GM18526 (cell line): ENCODE results near the gene CCDC86.

Experiments
- POLR2A ChIP-seq: IDR thresholded peaks from 3 replicates; pipeline ENCODE4 v1.6.1; 2011; ENCODE audit not compliant: insufficient read length; ENCODE audit errors: extremely low read depth

The CCDC86 gene

GRCh38 chr11:60841797-60842667, at the start of gene CCDC86:
Gene CCDC86 (plus strand): TSS chr11:60842113. CDS start chr11:60842125, 12 bp downstream.
- peak; percentile 35 for TF ChIP-seq POLR2A

- no peak for TF ChIP-seq POLR2A
Observed at GRCh38 chr11:60792521-60792920, 49.4 kb upstream of the CCDC86 start.

DNA sequence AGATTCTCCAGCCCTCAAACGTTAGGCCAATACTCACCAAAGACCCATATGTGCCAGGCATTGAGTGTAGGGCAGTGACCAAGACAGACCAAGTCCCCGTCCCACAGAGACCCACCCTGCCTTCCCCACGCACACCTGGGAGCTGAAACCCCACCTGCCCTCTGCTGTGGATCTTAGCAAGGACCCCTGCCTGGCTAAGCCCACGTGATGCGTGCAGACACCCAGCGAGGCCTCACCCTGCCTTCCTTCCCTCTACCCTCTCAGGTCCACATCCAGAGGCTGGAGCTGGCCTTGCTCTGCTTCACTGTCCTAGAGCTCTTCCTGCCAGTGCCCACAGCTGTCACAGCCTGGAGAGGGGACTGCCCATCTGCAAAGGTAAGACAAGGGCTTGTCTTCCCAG, 46.6 kb upstream of the CCDC86 start:
- TF ChIP-seq POLR2A: no peak

DNA sequence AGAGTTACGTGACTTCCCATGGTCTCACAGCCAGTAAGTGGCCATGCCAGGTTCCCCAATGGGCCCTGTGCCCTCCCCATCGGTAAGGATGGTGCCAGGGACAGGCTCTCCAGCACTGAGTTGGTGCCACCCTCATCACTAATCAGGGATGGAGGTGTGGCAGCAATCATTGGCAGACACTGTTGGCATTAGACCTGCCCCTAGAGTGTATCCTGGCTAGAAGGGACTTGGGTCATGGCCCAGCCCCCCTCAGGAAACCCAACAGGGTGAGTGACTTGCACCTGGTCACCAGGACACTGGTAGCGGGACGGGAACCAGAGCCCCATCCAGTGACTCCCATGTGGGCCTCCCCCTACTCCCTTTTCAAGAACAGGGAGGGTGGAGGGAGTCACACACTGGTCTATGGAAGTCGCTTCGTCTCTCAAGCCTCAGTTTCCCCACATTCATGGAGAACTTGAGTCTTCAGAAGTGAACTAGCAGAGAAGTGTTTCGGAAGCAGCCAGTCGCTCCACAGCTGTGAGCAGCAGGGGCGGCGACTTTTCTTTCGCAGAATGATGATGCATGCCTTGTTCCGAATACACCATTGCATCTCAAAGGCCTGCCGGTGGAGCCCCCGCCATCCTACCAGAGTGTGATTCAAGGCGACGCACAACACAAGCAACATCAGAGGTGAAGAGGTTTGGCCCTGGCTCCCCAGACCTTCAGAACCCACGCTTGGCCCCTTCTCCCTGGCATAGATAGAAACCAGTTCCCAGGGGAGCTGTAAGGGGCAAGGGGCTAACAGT, 43.9 kb upstream of the CCDC86 start:
- TF ChIP-seq POLR2A: no peak

DNA sequence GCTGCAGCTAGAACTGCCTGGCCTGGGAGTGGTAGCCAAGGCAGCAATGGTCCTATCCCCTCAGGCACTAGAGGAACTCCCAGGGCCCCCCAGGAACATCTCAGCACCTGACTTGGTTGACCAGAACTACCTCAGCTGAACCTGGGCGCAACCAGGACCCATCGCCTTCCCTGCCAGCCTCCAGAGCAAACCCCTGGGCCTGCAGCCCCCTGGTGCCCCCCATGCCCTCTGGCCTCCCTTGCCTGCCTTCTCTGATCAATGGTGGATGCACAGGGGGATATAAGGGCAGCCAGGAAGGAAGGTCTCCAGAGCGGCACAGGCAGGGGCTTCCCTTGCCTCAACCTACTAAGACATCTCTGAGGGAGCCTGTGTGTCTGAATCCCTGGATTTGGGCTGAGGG, 43.3 kb upstream of the CCDC86 start:
- TF ChIP-seq POLR2A: no peak

DNA sequence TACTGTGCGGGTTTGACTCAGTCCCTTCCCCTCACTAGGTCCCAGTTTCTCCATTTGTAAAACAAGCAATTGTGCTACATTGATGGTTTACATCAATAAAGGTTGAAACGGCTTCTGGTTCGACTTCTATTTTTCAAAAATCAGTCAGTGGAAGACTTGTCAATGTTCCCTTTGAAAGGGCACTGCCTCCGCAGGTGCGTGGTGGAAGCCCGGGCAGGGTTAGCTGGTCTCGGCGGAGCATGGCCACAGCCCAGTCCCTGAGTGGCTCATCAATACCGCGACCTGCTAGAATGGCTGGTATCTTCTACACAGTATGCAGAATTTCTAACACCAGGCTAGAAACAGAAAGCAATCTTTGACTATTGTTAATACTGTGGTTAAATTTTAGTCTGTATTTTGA, 40.7 kb upstream of the CCDC86 start:
- no peak for TF ChIP-seq POLR2A

DNA sequence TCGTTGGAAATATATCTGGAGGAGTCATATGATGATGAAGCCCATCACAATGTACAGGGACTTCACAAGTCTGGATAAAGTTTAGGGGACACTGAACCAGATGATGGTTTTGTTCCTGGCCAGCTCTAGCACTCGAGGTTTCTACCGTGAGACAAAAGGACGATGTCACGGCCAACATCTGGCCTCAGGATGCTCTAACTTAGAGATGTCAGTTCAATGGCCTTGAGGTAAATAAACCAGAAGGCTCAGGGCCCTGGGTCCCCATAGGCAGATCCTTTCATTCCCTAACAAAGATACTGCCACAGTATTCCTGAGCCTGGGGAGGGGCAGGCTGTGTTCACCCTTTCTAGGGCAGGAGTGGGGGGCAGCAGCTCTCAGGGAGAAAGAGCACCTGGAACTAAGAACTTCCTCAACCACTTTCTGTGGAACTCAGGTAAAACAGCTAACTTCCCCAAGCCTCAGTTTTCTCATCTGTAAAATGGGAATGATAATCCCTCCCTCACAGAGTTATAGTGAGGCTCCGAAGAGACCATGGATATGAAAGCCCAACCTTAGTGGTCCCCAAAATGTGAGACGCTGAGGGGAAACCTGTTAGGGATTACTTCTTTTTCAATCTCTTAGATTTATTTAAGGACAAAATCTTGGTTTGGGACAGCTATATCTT, 38.5 kb upstream of the CCDC86 start:
- TF ChIP-seq POLR2A: no peak

DNA sequence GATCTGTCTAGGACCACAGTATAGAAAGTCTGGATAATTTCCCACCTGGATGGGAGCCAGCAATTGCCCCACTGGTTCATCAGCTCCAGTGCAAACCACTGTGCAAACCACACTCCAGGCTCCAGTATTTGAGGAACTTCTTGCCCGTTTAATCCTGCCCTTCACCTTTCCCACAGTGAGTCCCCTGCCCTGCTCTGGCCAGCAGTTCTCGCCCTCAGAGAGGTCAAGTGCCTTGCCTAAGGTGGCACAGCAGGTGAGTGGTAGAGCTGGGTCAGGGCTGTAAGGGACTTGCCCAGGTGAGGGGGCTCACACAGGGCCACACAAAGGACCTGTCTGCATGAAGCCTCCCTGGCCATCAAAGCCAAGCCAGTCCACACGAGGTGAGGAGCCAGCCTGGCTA, 32.7 kb upstream of the CCDC86 start:
- TF ChIP-seq POLR2A: no peak

GRCh38 chr11:60809691-60810090, 32.2 kb upstream of the CCDC86 start:
- TF ChIP-seq POLR2A: no peak

GRCh38 chr11:60810151-60810550, 31.8 kb upstream of the CCDC86 start:
- TF ChIP-seq POLR2A: no peak

- no peak for TF ChIP-seq POLR2A
Observed at GRCh38 chr11:60810569-60810968, 31.3 kb upstream of the CCDC86 start.

DNA sequence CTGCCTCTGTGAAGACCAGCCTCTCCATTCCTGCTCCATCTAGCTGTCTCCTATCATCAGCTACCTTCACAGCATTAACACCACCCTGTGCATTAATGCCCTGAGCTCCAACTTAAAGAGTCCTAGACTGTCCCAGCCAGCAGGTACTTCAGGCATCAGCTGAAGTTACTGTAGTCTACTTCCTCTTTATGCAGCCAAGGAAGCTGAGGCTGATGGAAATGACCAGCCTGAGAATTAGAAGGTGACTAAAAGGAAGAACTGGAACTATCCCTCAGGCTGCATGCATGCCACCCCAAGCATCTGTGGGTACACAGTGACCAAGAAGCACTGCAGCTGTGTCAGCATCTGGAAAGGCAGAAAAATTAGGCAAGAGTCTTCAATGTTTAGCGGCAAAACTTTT, 28.6 kb upstream of the CCDC86 start:
- no peak for TF ChIP-seq POLR2A

GRCh38 chr11:60814112-60814511, 27.8 kb upstream of the CCDC86 start:
- no peak for TF ChIP-seq POLR2A

- TF ChIP-seq POLR2A: no peak
Observed at GRCh38 chr11:60816590-60817157, 25.2 kb upstream of the CCDC86 start.

DNA sequence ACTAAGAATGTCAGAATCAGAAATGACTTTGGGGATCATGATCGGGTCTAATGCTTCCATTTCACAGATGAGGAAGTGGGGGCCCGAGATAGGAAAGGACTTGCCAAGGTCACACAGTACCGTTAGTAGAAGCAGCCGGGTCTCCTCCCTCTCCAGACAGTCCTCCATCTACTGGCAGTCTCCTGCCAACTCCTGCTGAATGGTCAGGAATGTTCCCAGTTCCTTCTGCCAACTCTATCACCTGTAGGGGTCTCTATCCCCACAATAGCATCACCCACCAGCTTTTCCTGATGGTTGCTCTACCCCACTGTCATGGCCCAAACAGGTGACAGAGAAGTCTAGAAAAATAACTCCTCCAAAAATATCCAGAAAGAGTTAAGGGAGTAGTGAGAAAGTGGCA, 23.9 kb upstream of the CCDC86 start:
- TF ChIP-seq POLR2A: no peak
